Heart left ventricle (tissue), 13 donors: ENCODE data around the gene KRTAP2-1.

ENCODE experiments used
- POLR2A ChIP-seq, 2 donors: fragments of 450-650 bp; IDR thresholded peaks; one replicate each; pipeline ENCODE4 v1.6.1; 2017; ENCODE audit warnings: antibody characterized with exemption in 2 of 2, mild to moderate bottlenecking in 2 of 2, moderate library complexity in 2 of 2
- TF ChIP-seq, protein P1 (sequence below), 12 donors: fragments of 200-600 bp; sonication (generic) in 4 of 12; IDR thresholded peaks; one replicate each; pipeline versions ENCODE4 v1.5.0 to v1.8.0; 2018 to 2022; ENCODE audit warnings: antibody characterized with exemption in 12 of 12, mild to moderate bottlenecking in 5 of 12
- donor health status: ischemic (EF 13 %, LVEDD 7.1; RV severe dilation, severe dysfunction).
- donor health status: DM: no; HTN: yes; CAD: no.
- donor health status: DM: no; HTN: no; CAD: no.
- donor health status: ischemic (EF 25% LVEDD 6.9; RV normal size, moderate dysfunction).
- donor health status: ischemic (EF 25% LVEDD 5.7; RV mildly dilated, moderate dysfunction).
- donor health status: ischemic (EF 35%, LVEDD 5.7; RV mildly dilated, moderate dysfunction).
- donor health status: nonischemic (EF 11% LVEDD 7.7; RV severe dilation, severe dysfunction).
- donor health status: DM: yes; HTN: yes; CAD: no.
- donor health status: PGD.
- donor health status: ischemic (EF 29% LVEDD 5.4; RV normal size, mild dysfunction).
- donor health status: nonischemic (EF 23%, LVEDD 6.1; RV moderate dilation, normal function).

DNA sequence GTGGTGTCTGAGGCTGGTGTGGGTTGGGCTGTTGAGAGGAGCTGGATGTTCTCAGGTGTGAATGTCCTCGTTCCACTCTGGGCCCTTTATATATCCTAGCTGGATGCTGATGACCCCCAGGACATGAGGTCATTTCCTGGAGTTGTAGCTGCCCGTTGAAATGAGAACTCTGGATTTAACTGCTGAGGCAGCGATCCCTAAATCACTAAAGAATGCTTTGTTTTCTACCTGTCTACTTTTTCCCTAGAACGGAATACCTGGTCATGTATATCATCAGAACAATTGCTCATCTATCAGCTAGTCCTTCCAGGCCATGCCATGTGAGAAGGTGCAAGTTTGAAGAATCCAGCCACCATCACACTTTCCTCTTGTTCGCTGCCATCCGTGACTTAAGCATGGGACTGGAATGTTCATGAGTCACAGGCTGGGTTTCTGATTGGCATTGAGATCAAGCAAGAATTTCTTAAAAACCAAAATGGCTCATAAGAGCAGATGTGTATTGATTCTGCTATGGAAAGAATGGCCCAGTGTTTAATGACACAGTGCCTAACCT lies 13.0 kb upstream of the KRTAP2-1 start, which contains the start of gene KRTAP2-3:
- no peak for TF ChIP-seq POLR2A (IDR thresholded peaks at IDR 0.05)
- TF ChIP-seq, protein P1, sequence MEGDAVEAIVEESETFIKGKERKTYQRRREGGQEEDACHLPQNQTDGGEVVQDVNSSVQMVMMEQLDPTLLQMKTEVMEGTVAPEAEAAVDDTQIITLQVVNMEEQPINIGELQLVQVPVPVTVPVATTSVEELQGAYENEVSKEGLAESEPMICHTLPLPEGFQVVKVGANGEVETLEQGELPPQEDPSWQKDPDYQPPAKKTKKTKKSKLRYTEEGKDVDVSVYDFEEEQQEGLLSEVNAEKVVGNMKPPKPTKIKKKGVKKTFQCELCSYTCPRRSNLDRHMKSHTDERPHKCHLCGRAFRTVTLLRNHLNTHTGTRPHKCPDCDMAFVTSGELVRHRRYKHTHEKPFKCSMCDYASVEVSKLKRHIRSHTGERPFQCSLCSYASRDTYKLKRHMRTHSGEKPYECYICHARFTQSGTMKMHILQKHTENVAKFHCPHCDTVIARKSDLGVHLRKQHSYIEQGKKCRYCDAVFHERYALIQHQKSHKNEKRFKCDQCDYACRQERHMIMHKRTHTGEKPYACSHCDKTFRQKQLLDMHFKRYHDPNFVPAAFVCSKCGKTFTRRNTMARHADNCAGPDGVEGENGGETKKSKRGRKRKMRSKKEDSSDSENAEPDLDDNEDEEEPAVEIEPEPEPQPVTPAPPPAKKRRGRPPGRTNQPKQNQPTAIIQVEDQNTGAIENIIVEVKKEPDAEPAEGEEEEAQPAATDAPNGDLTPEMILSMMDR (IDR thresholded peaks at IDR 0.05) = no peak
